Heart right ventricle (tissue), 16 donors: ENCODE data around the gene LRMDA. TPM values are rescaled to one million over a fixed set of nuclear protein-coding genes. Genes with fewer than 3 reads are reported as not detected.

ENCODE experiments used
- ATAC-seq, 8 donors: fragments of 200-7000 bp; cut with Tn5 transposase; one replicate each; pipeline ENCODE4 v1.9.1; 2020; ENCODE audit warnings: mild to moderate bottlenecking in 8 of 8, moderate library complexity in 8 of 8, moderate number of reproducible peaks in 1 of 8
- DNase-seq, 2 donors: peaks; one replicate each; pipeline ENCODE4 v3.0.0-alpha.2; 2020
- H3K27ac ChIP-seq, 10 donors: fragments of 200-600 bp; sonication (generic) in 2 of 10; one replicate each; pipeline versions ENCODE4 v1.5.0 to v1.8.0; 2020 to 2022; ENCODE audit warnings: mild to moderate bottlenecking in 3 of 10
- H3K27me3 ChIP-seq, 7 donors: fragments of 200-600 bp; one replicate each; pipeline ENCODE4 v1.8.0; 2021 to 2022; ENCODE audit warnings: mild to moderate bottlenecking in 2 of 7
- H3K36me3 ChIP-seq, 9 donors: fragments of 200-600 bp; sonication (generic) in 1 of 9; one replicate each; pipeline versions ENCODE4 v1.5.0 to v1.8.0; 2020 to 2022; ENCODE audit warnings: mild to moderate bottlenecking in 2 of 9
- H3K4me1 ChIP-seq, 9 donors: fragments of 200-600 bp; sonication (generic) in 1 of 9; one replicate each; pipeline versions ENCODE4 v1.5.0 to v1.8.0; 2020 to 2022; ENCODE audit warnings: mild to moderate bottlenecking in 4 of 9
- H3K4me3 ChIP-seq, 10 donors: fragments of 200-600 bp; sonication (generic) in 2 of 10; one replicate each; pipeline versions ENCODE4 v1.5.0 to v1.8.0; 2020 to 2022; ENCODE audit warnings: mild to moderate bottlenecking in 7 of 10, moderate library complexity in 2 of 10
- H3K9me3 ChIP-seq, 11 donors: fragments of 200-600 bp in 10 of 11; sonication (generic) in 2 of 11; one replicate each; pipeline versions ENCODE4 v1.5.0 to v1.8.0; 2013 to 2022; ENCODE audit warnings: mild to moderate bottlenecking in 2 of 11, control low read depth in 1 of 11, moderate library complexity in 1 of 11
- WGBS, 2 donors: extraction: QIAGEN DNeasy Blood & Tissue Kit; methylation state at CpG; one replicate each; pipeline ENCODE4 v1.1.7; 2013; ENCODE audit warnings: inconsistent platforms in 1 of 2; 5-methylcytosine and 5-hydroxymethylcytosine counted together
- intact Hi-C, 10 donors: fragments of 100-400 bp; cut with DNase I; formaldehyde crosslinking; loops; one replicate each; pipeline versions ENCODE4 v1.11.1 to v1.14.2; 2022
- polyA plus RNA-seq, 2 donors: library from polyadenylated mRNA; stranded (reverse); fragments of 200-250 nt; gene quantifications; one replicate each; pipeline ENCODE4 v1.2.3, GENCODE V29; 2013
- total RNA-seq, 10 donors: library from RNA; stranded (reverse); fragmentation: NEBNext Ultra II Directional in 3 of 10; extraction: Animal tissue kit (Norgen Biotek cat#: 25700) in 3 of 10; gene quantifications; one replicate each; pipeline versions ENCODE4 v1.2.1 to v1.2.4, GENCODE V29; 2021 to 2023
- TF ChIP-seq, protein P1 (sequence below), 9 donors: fragments of 200-600 bp; sonication (generic) in 2 of 9; IDR thresholded peaks; one replicate each; pipeline versions ENCODE4 v1.5.0 to v1.8.0; 2021 to 2022; ENCODE audit warnings: antibody characterized with exemption in 9 of 9, mild to moderate bottlenecking in 5 of 9, moderate library complexity in 1 of 9
- donor health status: Arrhythmogenic right ventricular cardiomyopathy.
- donor health status: ischemic (EF 13 %, LVEDD 7.1; RV severe dilation, severe dysfunction).
- donor health status: healthy with polysubstance abuse.
- donor health status: DM: no; HTN: yes; CAD: no.
- donor health status: DM: no; HTN: no; CAD: no.
- donor health status: ischemic (EF 25% LVEDD 6.9; RV normal size, moderate dysfunction).
- donor health status: ischemic (EF 25% LVEDD 5.7; RV mildly dilated, moderate dysfunction).
- donor health status: healthy.
- donor health status: DM: yes; HTN: yes; CAD: no.
- donor health status: Ischemic cardiomyopathy.
- donor health status: ischemic (EF 35%, LVEDD 5.7; RV mildly dilated, moderate dysfunction).
- donor health status: nonischemic (EF 11% LVEDD 7.7; RV severe dilation, severe dysfunction).
- donor health status: DM: yes; HTN: yes; CAD: no.
- donor health status: PGD.
- donor health status: ischemic (EF 29% LVEDD 5.4; RV normal size, mild dysfunction).
- donor health status: nonischemic (EF 23%, LVEDD 6.1; RV moderate dilation, normal function).

The LRMDA gene
- total and polyA plus RNA-seq, 12 donors, result 4.0 to 59.8 (median 12.7) TPM

DNA sequence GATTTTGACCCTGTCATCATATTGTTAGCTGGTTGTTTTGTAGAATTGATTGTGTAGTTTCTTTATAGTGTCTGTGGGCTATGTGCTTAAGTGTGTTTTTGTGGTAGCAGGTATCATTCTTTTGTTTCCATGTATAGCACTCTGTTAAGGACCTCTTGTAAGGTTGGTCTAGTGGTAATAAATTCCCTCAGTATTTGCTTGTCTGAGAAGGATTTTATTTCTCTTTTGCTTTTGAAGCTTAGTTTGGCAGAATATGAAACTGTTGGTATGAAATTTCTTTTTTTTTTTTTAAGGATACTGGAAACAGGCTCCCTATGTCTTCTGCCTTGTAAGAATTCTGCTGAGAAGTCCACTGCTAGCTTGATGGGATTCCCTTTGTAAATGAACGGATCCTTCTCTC lies 1073.4 kb downstream of the LRMDA start:
- Histone ChIP-seq H3K4me3 (no peak overlapping the region), H3K9me3 (peaks cover 0 to 62% (median 17%) of the 10 kb centered on the region in 11 donors), H3K27ac (no peak overlapping the region), H3K4me1 (no peaks in the 10 kb centered on the region), H3K27me3 (no peaks in the 10 kb centered on the region), H3K36me3 (no peaks in the 10 kb centered on the region)
- TF ChIP-seq, protein P1, sequence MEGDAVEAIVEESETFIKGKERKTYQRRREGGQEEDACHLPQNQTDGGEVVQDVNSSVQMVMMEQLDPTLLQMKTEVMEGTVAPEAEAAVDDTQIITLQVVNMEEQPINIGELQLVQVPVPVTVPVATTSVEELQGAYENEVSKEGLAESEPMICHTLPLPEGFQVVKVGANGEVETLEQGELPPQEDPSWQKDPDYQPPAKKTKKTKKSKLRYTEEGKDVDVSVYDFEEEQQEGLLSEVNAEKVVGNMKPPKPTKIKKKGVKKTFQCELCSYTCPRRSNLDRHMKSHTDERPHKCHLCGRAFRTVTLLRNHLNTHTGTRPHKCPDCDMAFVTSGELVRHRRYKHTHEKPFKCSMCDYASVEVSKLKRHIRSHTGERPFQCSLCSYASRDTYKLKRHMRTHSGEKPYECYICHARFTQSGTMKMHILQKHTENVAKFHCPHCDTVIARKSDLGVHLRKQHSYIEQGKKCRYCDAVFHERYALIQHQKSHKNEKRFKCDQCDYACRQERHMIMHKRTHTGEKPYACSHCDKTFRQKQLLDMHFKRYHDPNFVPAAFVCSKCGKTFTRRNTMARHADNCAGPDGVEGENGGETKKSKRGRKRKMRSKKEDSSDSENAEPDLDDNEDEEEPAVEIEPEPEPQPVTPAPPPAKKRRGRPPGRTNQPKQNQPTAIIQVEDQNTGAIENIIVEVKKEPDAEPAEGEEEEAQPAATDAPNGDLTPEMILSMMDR (IDR thresholded peaks at IDR 0.05), result no peak
- ATAC-seq, result no peak
- no peak for DNase-seq
- intact Hi-C loops, result no loop called here
- WGBS, 2 donors, result 92 to 96% methylated on average over 1 of the region's 1 CpG

DNA sequence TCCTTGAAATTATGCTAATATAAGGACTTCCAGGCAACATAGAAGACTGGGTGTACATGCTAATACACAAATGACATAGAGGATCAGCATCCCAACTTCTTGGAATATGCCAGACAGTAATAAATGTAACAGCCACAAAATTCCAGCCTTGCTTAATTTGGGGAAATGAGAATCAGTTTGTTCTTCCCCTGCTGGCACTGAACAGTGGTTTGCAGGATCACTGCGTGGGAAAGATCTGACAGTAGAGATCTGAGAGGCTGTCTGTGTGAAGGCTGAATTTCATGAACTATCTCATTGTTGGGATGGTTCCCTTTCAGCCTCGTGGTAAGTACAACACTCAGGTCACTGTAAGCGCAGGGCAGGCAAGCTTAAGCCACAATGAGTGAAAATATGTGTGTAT lies 1078.0 kb downstream of the LRMDA start:
- TF ChIP-seq, protein P1 (IDR thresholded peaks at IDR 0.05), result no peak
- Histone ChIP-seq H3K4me1 (no peaks in the 10 kb centered on the region), H3K4me3 (no peak overlapping the region), H3K9me3 (peaks cover 0 to 39% (median 12%) of the 10 kb centered on the region in 11 donors), H3K27me3 (no peaks in the 10 kb centered on the region), H3K27ac (no peak overlapping the region), H3K36me3 (no peaks in the 10 kb centered on the region)
- WGBS, 2 donors, result 55 to 60% methylated on average over 3 of the region's 3 CpGs
- intact Hi-C loops, result no loop called here
- DNase-seq, result no peak
- no peak for ATAC-seq

GRCh38 chr10:76514321-76514720 lies 1082.9 kb downstream of the LRMDA start:
- intact Hi-C loops, result no loop called here
- WGBS, 2 donors, result 76 to 84% methylated on average over 2 of the region's 2 CpGs
- ATAC-seq (no peak), DNase-seq (no peak)
- H3K27me3 ChIP-seq, result no peaks in the 10 kb centered on the region
- no peaks in the 10 kb centered on the region for H3K36me3 ChIP-seq
- H3K9me3 ChIP-seq, result no peaks in the 10 kb centered on the region
- TF ChIP-seq, protein P1 (IDR thresholded peaks at IDR 0.05), result no peak
- no peaks in the 10 kb centered on the region for H3K4me1 ChIP-seq
- no peak overlapping the region for H3K4me3 ChIP-seq
- H3K27ac ChIP-seq, result no peak overlapping the region

GRCh38 chr10:76514869-76515268 lies 1083.4 kb downstream of the LRMDA start:
- WGBS, 2 donors, result 98 to 99% methylated on average over 1 of the region's 1 CpG
- TF ChIP-seq, protein P1 (IDR thresholded peaks at IDR 0.05), result no peak

More at GRCh38 chr10:76514869-76515268, 1083.4 kb downstream of the LRMDA start:
- H3K27ac ChIP-seq, result no peak overlapping the region
- no peaks in the 10 kb centered on the region for H3K36me3 ChIP-seq
- no peaks in the 10 kb centered on the region for H3K4me1 ChIP-seq
- H3K9me3 ChIP-seq, result no peaks in the 10 kb centered on the region
- no peaks in the 10 kb centered on the region for H3K27me3 ChIP-seq
- ATAC-seq (no peak), DNase-seq (no peak)
- no peak overlapping the region for H3K4me3 ChIP-seq
- intact Hi-C loops, result no loop called here
